ENCODE data around the gene RHOJ. TPM values are rescaled to one million over a fixed set of nuclear protein-coding genes. Genes with fewer than 3 reads are reported as not detected.

RHOJ gene
- polyA plus RNA-seq, 1 donor from 2014 or later: 0.10 TPM

GRCh38 chr14:63326840-63327239, 122.6 kb downstream of the RHOJ start:
- Histone ChIP-seq H3K27me3 (ENCODE audit: insufficient read depth, low read depth, low read length) (no peaks in the 10 kb centered on the region), H3K27ac (ENCODE audit: low read length) (no peak overlapping the region), H3K4me2 (ENCODE audit: low read length) (no peak overlapping the region), H4K20me1 (ENCODE audit: insufficient read depth) (no peaks in the 10 kb centered on the region), H3K79me2 (replicated peaks; ENCODE audit: insufficient read depth, low read length) (no peaks in the 10 kb centered on the region), H3F3A (ENCODE audit: insufficient read depth, low read length, poor library complexity, severe bottlenecking) (no peaks in the 10 kb centered on the region), H3K36me3 (ENCODE audit: insufficient read depth, low read length) (no peaks in the 10 kb centered on the region), H3K9me2 (ENCODE audit: insufficient read depth, low read length) (peaks cover 3% of the 10 kb centered on the region), H3K4me3 (ENCODE audit: low read length) (no peak overlapping the region), H2AFZ (ENCODE audit: low read depth, low read length) (no peak overlapping the region), H3K9me3 (ENCODE audit: low read length) (no peaks in the 10 kb centered on the region), H3K9ac (ENCODE audit: low read length) (no peak overlapping the region)
- TF ChIP-seq MXI1 (conservative IDR thresholded peaks at IDR 0.05; ENCODE audit: poor library complexity, severe bottlenecking): no peak
- TF ChIP-seq, protein P1, sequence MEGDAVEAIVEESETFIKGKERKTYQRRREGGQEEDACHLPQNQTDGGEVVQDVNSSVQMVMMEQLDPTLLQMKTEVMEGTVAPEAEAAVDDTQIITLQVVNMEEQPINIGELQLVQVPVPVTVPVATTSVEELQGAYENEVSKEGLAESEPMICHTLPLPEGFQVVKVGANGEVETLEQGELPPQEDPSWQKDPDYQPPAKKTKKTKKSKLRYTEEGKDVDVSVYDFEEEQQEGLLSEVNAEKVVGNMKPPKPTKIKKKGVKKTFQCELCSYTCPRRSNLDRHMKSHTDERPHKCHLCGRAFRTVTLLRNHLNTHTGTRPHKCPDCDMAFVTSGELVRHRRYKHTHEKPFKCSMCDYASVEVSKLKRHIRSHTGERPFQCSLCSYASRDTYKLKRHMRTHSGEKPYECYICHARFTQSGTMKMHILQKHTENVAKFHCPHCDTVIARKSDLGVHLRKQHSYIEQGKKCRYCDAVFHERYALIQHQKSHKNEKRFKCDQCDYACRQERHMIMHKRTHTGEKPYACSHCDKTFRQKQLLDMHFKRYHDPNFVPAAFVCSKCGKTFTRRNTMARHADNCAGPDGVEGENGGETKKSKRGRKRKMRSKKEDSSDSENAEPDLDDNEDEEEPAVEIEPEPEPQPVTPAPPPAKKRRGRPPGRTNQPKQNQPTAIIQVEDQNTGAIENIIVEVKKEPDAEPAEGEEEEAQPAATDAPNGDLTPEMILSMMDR (IDR thresholded peaks at IDR 0.05; ENCODE audit: poor library complexity, severe bottlenecking): no peak
- TF ChIP-seq EZH2 (IDR thresholded peaks at IDR 0.05; ENCODE audit: borderline replicate concordance, insufficient read depth, low read length, poor library complexity, severe bottlenecking): no peak
- no peak for TF ChIP-seq EP300 (conservative IDR thresholded peaks at IDR 0.05; ENCODE audit: poor library complexity, severe bottlenecking)
- no peak for TF ChIP-seq SMC3 (conservative IDR thresholded peaks at IDR 0.05; ENCODE audit: poor library complexity)
- TF ChIP-seq POLR2AphosphoS5 (IDR thresholded peaks at IDR 0.05): no peak
- TF ChIP-seq RAD21 (conservative IDR thresholded peaks at IDR 0.05): no peak
- TF ChIP-seq, protein P2, sequence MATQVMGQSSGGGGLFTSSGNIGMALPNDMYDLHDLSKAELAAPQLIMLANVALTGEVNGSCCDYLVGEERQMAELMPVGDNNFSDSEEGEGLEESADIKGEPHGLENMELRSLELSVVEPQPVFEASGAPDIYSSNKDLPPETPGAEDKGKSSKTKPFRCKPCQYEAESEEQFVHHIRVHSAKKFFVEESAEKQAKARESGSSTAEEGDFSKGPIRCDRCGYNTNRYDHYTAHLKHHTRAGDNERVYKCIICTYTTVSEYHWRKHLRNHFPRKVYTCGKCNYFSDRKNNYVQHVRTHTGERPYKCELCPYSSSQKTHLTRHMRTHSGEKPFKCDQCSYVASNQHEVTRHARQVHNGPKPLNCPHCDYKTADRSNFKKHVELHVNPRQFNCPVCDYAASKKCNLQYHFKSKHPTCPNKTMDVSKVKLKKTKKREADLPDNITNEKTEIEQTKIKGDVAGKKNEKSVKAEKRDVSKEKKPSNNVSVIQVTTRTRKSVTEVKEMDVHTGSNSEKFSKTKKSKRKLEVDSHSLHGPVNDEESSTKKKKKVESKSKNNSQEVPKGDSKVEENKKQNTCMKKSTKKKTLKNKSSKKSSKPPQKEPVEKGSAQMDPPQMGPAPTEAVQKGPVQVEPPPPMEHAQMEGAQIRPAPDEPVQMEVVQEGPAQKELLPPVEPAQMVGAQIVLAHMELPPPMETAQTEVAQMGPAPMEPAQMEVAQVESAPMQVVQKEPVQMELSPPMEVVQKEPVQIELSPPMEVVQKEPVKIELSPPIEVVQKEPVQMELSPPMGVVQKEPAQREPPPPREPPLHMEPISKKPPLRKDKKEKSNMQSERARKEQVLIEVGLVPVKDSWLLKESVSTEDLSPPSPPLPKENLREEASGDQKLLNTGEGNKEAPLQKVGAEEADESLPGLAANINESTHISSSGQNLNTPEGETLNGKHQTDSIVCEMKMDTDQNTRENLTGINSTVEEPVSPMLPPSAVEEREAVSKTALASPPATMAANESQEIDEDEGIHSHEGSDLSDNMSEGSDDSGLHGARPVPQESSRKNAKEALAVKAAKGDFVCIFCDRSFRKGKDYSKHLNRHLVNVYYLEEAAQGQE (IDR thresholded peaks at IDR 0.05; ENCODE audit: borderline replicate concordance): no peak
- no peak for TF ChIP-seq TAF1 (IDR thresholded peaks at IDR 0.05; ENCODE audit: low read depth)

- Histone ChIP-seq H3K4me3 (ENCODE audit: low read length) (no peak overlapping the region), H3K9me3 (ENCODE audit: low read length) (no peaks in the 10 kb centered on the region), H3K9me2 (ENCODE audit: insufficient read depth, low read length) (no peaks in the 10 kb centered on the region), H2AFZ (ENCODE audit: low read depth, low read length) (no peak overlapping the region), H3K9ac (ENCODE audit: low read length) (no peak overlapping the region), H3K36me3 (ENCODE audit: insufficient read depth, low read length) (no peaks in the 10 kb centered on the region), H3K79me2 (replicated peaks; ENCODE audit: insufficient read depth, low read length) (no peaks in the 10 kb centered on the region), H4K20me1 (ENCODE audit: insufficient read depth) (no peaks in the 10 kb centered on the region), H3K4me2 (ENCODE audit: low read length) (no peak overlapping the region), H3K27ac (ENCODE audit: low read length) (no peak overlapping the region), H3F3A (ENCODE audit: insufficient read depth, low read length, poor library complexity, severe bottlenecking) (no peaks in the 10 kb centered on the region), H3K27me3 (ENCODE audit: insufficient read depth, low read depth, low read length) (no peaks in the 10 kb centered on the region)
- TF ChIP-seq EZH2 (IDR thresholded peaks at IDR 0.05; ENCODE audit: borderline replicate concordance, insufficient read depth, low read length, poor library complexity, severe bottlenecking) (no peak), SMC3 (conservative IDR thresholded peaks at IDR 0.05; ENCODE audit: poor library complexity) (no peak), RAD21 (conservative IDR thresholded peaks at IDR 0.05) (no peak), EP300 (conservative IDR thresholded peaks at IDR 0.05; ENCODE audit: poor library complexity, severe bottlenecking) (peak; percentile 68), POLR2AphosphoS5 (IDR thresholded peaks at IDR 0.05) (peak; percentile 35)
- TF ChIP-seq, protein P2 (IDR thresholded peaks at IDR 0.05; ENCODE audit: borderline replicate concordance): no peak
Measured at GRCh38 chr14:63328787-63329737, 124.8 kb downstream of the RHOJ start.
